PC-3 (cell line): ENCODE data around the gene EIF2B5. TPM values are rescaled to one million over a fixed set of nuclear protein-coding genes. Genes with fewer than 3 reads are reported as not detected.
A peak's percentile ranks its signal among the peaks of the same experiment; 100 is the strongest.

Experiments used
- ATAC-seq: fragments of 200-7000 bp; cut with Tn5 transposase; 2 replicates; pipeline ENCODE4 v1.9.1; 2020; ENCODE audit warnings: mild to moderate bottlenecking, moderate library complexity
- BruUV-seq: library from RNA; stranded (reverse); fragments of 400-500 nt; replicated peaks from 2 replicates; lab custom pipeline; 2021; lab: Mats Ljungman, UMichigan
- CTCF ChIA-PET: fragments of 300-600 bp; sonication (Branson Sonifier 250); formaldehyde crosslinking; loops from one replicate; lab custom pipeline; 2022; ENCODE audit warnings: antibody characterized with exemption; lab: Charles Lee
- POLR2A ChIA-PET: fragments of 300-600 bp; sonication (Branson Sonifier 250); formaldehyde crosslinking; loops from one replicate; lab custom pipeline; 2022; ENCODE audit warnings: antibody characterized with exemption; ENCODE audit not compliant: unreplicated experiment; lab: Charles Lee
- DNase-seq: peaks from one replicate; pipeline ENCODE4 v3.0.0-alpha.2; 2015
- H2AFZ ChIP-seq: fragments of 300-600 bp; sonication (generic); 2 replicates; pipeline ENCODE4 v1.6.0; 2016; ENCODE audit warnings: antibody characterized with exemption, low read length
- H3F3A ChIP-seq: fragments of 300-600 bp; sonication (generic); one replicate; pipeline ENCODE4 v1.6.0; 2017; ENCODE audit warnings: antibody characterized with exemption, low read length, control low read depth, mild to moderate bottlenecking; ENCODE audit not compliant: unreplicated experiment
- H3K27ac ChIP-seq: fragments of 300-600 bp; sonication (generic); 2 replicates; pipeline ENCODE4 v1.5.1; 2016; ENCODE audit warnings: mild to moderate bottlenecking, low read length
- H3K27me3 ChIP-seq: fragments of 300-600 bp; sonication (generic); 2 replicates; pipeline ENCODE4 v1.6.1; 2016; ENCODE audit warnings: low read length, mixed read lengths
- H3K36me3 ChIP-seq: fragments of 300-600 bp; sonication (generic); 2 replicates; pipeline ENCODE4 v1.6.1; 2016; ENCODE audit warnings: low read depth, mixed run types, low read length, mixed read lengths
- H3K4me1 ChIP-seq: fragments of 300-600 bp; sonication (generic); 2 replicates; pipeline ENCODE4 v1.5.1; 2016; ENCODE audit warnings: low read length; ENCODE audit not compliant: insufficient read depth
- H3K4me2 ChIP-seq: fragments of 300-600 bp; sonication (generic); 2 replicates; pipeline ENCODE4 v1.6.0; 2016; ENCODE audit warnings: low read length
- H3K4me3 ChIP-seq: fragments of 300-600 bp; sonication (generic); 2 replicates; pipeline ENCODE4 v1.5.1; 2016; ENCODE audit warnings: mild to moderate bottlenecking, low read length, mixed read lengths
- H3K79me2 ChIP-seq: fragments of 300-600 bp; sonication (generic); 2 replicates; pipeline ENCODE4 v1.6.1; 2017; ENCODE audit warnings: low read length, mixed read lengths
- H3K9ac ChIP-seq: fragments of 300-600 bp; sonication (generic); 2 replicates; pipeline ENCODE4 v1.6.0; 2016; ENCODE audit warnings: mild to moderate bottlenecking, low read length
- H3K9me2 ChIP-seq: fragments of 300-600 bp; sonication (generic); replicated peaks from 2 replicates; pipeline ENCODE4 v1.6.1; 2016; ENCODE audit warnings: mixed run types, low read length, mixed read lengths
- H3K9me3 ChIP-seq: fragments of 300-600 bp; sonication (generic); 2 replicates; pipeline ENCODE4 v1.6.1; 2016; ENCODE audit warnings: low read length, mixed read lengths
- H4K20me1 ChIP-seq: fragments of 300-600 bp; sonication (generic); 2 replicates; pipeline ENCODE4 v1.6.1; 2016; ENCODE audit warnings: low read length, mixed read lengths
- EZH2 ChIP-seq: fragments of 300-600 bp; sonication (generic); IDR thresholded peaks from one replicate; pipeline ENCODE4 v1.6.1; 2017; ENCODE audit warnings: antibody characterized with exemption, mild to moderate bottlenecking, low read length; ENCODE audit not compliant: unreplicated experiment
- EZH2phosphoT487 ChIP-seq: fragments of 300-600 bp; sonication (generic); IDR thresholded peaks from 2 replicates; pipeline ENCODE4 v1.6.1; 2018; ENCODE audit warnings: mild to moderate bottlenecking, antibody characterized with exemption, low read length, borderline replicate concordance
- intact Hi-C: fragments of 100-400 bp; cut with micrococcal nuclease; formaldehyde crosslinking; loops from 2 replicates; pipeline ENCODE4 v1.9.0; 2023
- total RNA-seq: library from RNA; depleted of rRNA; stranded (reverse); fragments of >200 nt; gene quantifications from 2 replicates; pipeline ENCODE4 v1.2.3, GENCODE V29; 2014
- TF ChIP-seq, protein P1 (sequence below): fragments of 300-600 bp; sonication (generic); conservative IDR thresholded peaks from 2 replicates; pipeline ENCODE4 v1.5.1; 2017; ENCODE audit warnings: antibody characterized with exemption, low read depth, mild to moderate bottlenecking, low read length

Gene EIF2B5
- total RNA-seq, 1 experiment from 2014 or later: 51.3 TPM

DNA sequence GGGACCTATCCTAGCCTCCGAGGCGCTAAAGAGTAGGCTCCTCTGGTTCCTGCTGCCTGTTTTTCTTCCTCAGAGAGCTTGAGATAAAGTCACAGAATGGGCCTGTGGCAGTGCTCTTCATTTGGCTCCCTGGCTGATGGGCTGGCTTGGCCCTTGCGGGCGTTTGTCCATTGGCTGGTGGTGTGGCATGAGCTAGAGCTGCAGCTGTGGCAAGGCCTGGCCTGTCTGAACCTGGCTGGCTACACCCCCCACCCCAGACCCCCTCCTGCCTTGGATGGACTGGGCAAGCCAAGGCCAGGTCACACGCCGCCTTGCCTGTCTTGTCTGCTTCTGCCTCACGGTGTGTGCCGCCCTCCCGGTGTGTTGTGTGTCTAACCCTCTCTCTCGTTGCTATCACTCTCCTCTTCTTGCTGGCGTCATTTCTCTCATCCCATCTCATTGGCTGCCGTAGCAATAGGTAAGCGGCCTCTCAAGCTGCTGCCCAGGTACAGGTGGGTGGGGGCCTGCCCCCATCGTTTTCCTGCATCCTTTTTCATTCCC lies 42.7 kb downstream of the EIF2B5 start:
- TF ChIP-seq, protein P1, sequence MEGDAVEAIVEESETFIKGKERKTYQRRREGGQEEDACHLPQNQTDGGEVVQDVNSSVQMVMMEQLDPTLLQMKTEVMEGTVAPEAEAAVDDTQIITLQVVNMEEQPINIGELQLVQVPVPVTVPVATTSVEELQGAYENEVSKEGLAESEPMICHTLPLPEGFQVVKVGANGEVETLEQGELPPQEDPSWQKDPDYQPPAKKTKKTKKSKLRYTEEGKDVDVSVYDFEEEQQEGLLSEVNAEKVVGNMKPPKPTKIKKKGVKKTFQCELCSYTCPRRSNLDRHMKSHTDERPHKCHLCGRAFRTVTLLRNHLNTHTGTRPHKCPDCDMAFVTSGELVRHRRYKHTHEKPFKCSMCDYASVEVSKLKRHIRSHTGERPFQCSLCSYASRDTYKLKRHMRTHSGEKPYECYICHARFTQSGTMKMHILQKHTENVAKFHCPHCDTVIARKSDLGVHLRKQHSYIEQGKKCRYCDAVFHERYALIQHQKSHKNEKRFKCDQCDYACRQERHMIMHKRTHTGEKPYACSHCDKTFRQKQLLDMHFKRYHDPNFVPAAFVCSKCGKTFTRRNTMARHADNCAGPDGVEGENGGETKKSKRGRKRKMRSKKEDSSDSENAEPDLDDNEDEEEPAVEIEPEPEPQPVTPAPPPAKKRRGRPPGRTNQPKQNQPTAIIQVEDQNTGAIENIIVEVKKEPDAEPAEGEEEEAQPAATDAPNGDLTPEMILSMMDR: no peak
- no peak for TF ChIP-seq EZH2
- no peak for TF ChIP-seq EZH2phosphoT487
- Histone ChIP-seq H2AFZ (no peak overlapping the region), H3K4me2 (peak overlapping the region; percentile 97; the same call in 1 of the 2 replicates), H3K36me3 (peaks cover 59% of the 10 kb centered on the region), H3K9me3 (no peaks in the 10 kb centered on the region), H3K79me2 (peaks cover 52% of the 10 kb centered on the region), H3K27me3 (no peaks in the 10 kb centered on the region), H3K9me2 (no peaks in the 10 kb centered on the region), H3K4me1 (peaks cover 38% of the 10 kb centered on the region), H3K9ac (no peak overlapping the region), H3K4me3 (no peak overlapping the region), H3F3A (no peaks in the 10 kb centered on the region), H4K20me1 (peaks cover 18% of the 10 kb centered on the region), H3K27ac (no peak overlapping the region)
- POLR2A ChIA-PET: no interaction called here
- no TSS peak for BruUV-seq
- CTCF ChIA-PET: no interaction called here
- intact Hi-C loops: no loop called here
- ATAC-seq (no peak), DNase-seq (no peak)

GRCh38 chr3:184178521-184179138 lies 43.5 kb downstream of the EIF2B5 start:
- H3K4me3 ChIP-seq: no peak overlapping the region
- H3K9me3 ChIP-seq: no peaks in the 10 kb centered on the region
- CTCF ChIA-PET: no interaction called here
- ATAC-seq (no peak), DNase-seq (no peak)
- BruUV-seq: no TSS peak
- peaks cover 67% of the 10 kb centered on the region for H3K36me3 ChIP-seq
- H2AFZ ChIP-seq: no peak overlapping the region
- peaks cover 52% of the 10 kb centered on the region for H3K79me2 ChIP-seq
- intact Hi-C loops: no loop called here
- H3K9me2 ChIP-seq: no peaks in the 10 kb centered on the region
- peaks cover 18% of the 10 kb centered on the region for H4K20me1 ChIP-seq
- POLR2A ChIA-PET: no interaction called here
- TF ChIP-seq, protein P1: no peak
- TF ChIP-seq EZH2: no peak
- no peak for TF ChIP-seq EZH2phosphoT487
- H3K27me3 ChIP-seq: no peaks in the 10 kb centered on the region
- no peaks in the 10 kb centered on the region for H3F3A ChIP-seq
- H3K4me2 ChIP-seq: peak overlapping the region; percentile 5; the same call in 1 of the 2 replicates
- H3K4me1 ChIP-seq: peaks cover 38% of the 10 kb centered on the region
- H3K27ac ChIP-seq: no peak overlapping the region
- H3K9ac ChIP-seq: no peak overlapping the region

- H3K27me3 ChIP-seq: no peaks in the 10 kb centered on the region
- no peaks in the 10 kb centered on the region for H3K9me3 ChIP-seq
- peaks cover 75% of the 10 kb centered on the region for H3K36me3 ChIP-seq
- DNase-seq (no peak), ATAC-seq (no peak)
- no peaks in the 10 kb centered on the region for H3K9me2 ChIP-seq
- POLR2A ChIA-PET: no interaction called here
- H3F3A ChIP-seq: peaks cover 4% of the 10 kb centered on the region
- no peak overlapping the region for H2AFZ ChIP-seq
- CTCF ChIA-PET: no interaction called here
- no TSS peak for BruUV-seq
- peaks cover 47% of the 10 kb centered on the region for H3K79me2 ChIP-seq
- no peak overlapping the region for H3K27ac ChIP-seq
- peaks cover 18% of the 10 kb centered on the region for H4K20me1 ChIP-seq
- no peak overlapping the region for H3K4me3 ChIP-seq
- H3K9ac ChIP-seq: no peak overlapping the region
- TF ChIP-seq EZH2phosphoT487: no peak
- TF ChIP-seq EZH2: no peak
- TF ChIP-seq, protein P1: no peak
- no peak overlapping the region for H3K4me2 ChIP-seq
- peaks cover 34% of the 10 kb centered on the region for H3K4me1 ChIP-seq
- intact Hi-C loops: no loop called here
These were observed 45.0 kb downstream of the EIF2B5 start for GRCh38 chr3:184180165-184180564.
